Prostate gland (tissue), 2 donors: ENCODE results near the gene SFSWAP. TPM values are rescaled to one million over a fixed set of nuclear protein-coding genes. Genes with fewer than 3 reads are reported as not detected.

Experiments used
- DNase-seq: peaks from one replicate; pipeline ENCODE4 v3.0.0-alpha.2; 2019; ENCODE audit warnings: low spot score
- H3K27ac ChIP-seq, 2 donors: fragments of 200-600 bp; sonication (generic); 2 replicates each; pipeline ENCODE4 v1.5.1; 2017 to 2019
- H3K27me3 ChIP-seq: fragments of 200-600 bp; sonication (generic); replicated peaks from 2 replicates; pipeline ENCODE4 v1.5.1; 2019; ENCODE audit not compliant: insufficient read depth
- H3K36me3 ChIP-seq, 2 donors: fragments of 200-600 bp; sonication (generic); 1 replicate in 1 of 2; 2 replicates in 1 of 2; pipeline versions ENCODE4 v1.5.1 to v1.8.1; 2017 to 2019
- H3K4me1 ChIP-seq: fragments of 200-600 bp; sonication (generic); replicated peaks from 2 replicates; pipeline ENCODE4 v1.5.1; 2019
- H3K4me3 ChIP-seq, 2 donors: fragments of 200-600 bp; sonication (generic); 2 replicates each; pipeline ENCODE4 v1.5.1; 2017 to 2019
- H3K9me3 ChIP-seq: fragments of 200-600 bp; sonication (generic); 2 replicates; pipeline ENCODE4 v1.5.1; 2017
- CTCF ChIP-seq, 4 experiments: fragments of 200-600 bp in 2 of 4; fragments of 450-650 bp in 2 of 4; sonication (generic) in 2 of 4; IDR thresholded peaks; 1 replicate in 3 of 4; 2 replicates in 1 of 4; pipeline ENCODE4 v1.5.1; 2016 to 2019; ENCODE audit warnings: antibody characterized with exemption in 4 of 4, mild to moderate bottlenecking in 2 of 4, moderate library complexity in 2 of 4
- POLR2A ChIP-seq: fragments of 450-650 bp; IDR thresholded peaks from one replicate; pipeline ENCODE4 v1.6.1; 2016; ENCODE audit warnings: antibody characterized with exemption, mild to moderate bottlenecking
- POLR2AphosphoS5 ChIP-seq: sonication (generic); formaldehyde crosslinking; IDR thresholded peaks from one replicate; pipeline ENCODE4 v1.6.1; 2017; ENCODE audit warnings: antibody characterized with exemption
- WGBS: methylation state at CpG from one replicate; pipeline ENCODE4 v1.1.5; 2018; 5-methylcytosine and 5-hydroxymethylcytosine counted together
- intact Hi-C: fragments of 100-400 bp; cut with DNase I; formaldehyde crosslinking; loops from one replicate; pipeline ENCODE4 v1.14.2; 2022
- small RNA-seq, 2 donors: library from RNA; depleted of rRNA; stranded (forward); fragments of <200 nt; gene quantifications; one replicate each; pipeline ENCODE3, GENCODE V24; 2016
- total RNA-seq, 2 donors: library from RNA; depleted of rRNA; stranded (reverse); fragments of >200 nt; gene quantifications; one replicate each; pipeline ENCODE4 v1.1.0, GENCODE V29; 2016

SFSWAP gene
- total RNA-seq, 2 donors from 2014 or later, result 24.5 to 53.9 TPM

- H3K36me3 ChIP-seq, result no peaks in the 10 kb centered on the region
- 88% methylated on average over 11 of the region's 11 CpGs for WGBS
- H3K4me1 ChIP-seq, result no peaks in the 10 kb centered on the region
- TF ChIP-seq CTCF (IDR thresholded peaks at IDR 0.05) (no peak), POLR2AphosphoS5 (no peak), POLR2A (no peak)
- no peaks in the 10 kb centered on the region for H3K9me3 ChIP-seq
- no peak overlapping the region for H3K27ac ChIP-seq
- no peaks in the 10 kb centered on the region for H3K27me3 ChIP-seq
- intact Hi-C loops, result no loop called here
- no peak for DNase-seq
- no peak overlapping the region for H3K4me3 ChIP-seq
These were observed 133.2 kb downstream of the SFSWAP start for GRCh38 chr12:131844140-131844539.

GRCh38 chr12:131844656-131845055 lies 133.8 kb downstream of the SFSWAP start:
- intact Hi-C loops, result no loop called here

GRCh38 chr12:131845121-131845520 lies 134.2 kb downstream of the SFSWAP start:
- H3K36me3 ChIP-seq, result no peaks in the 10 kb centered on the region
- intact Hi-C loops, result no loop called here
- H3K4me3 ChIP-seq, result no peak overlapping the region
- DNase-seq, result no peak
- whole genome bisulfite sequencing, result 85% methylated on average over 28 of the region's 29 CpGs
- no peaks in the 10 kb centered on the region for H3K9me3 ChIP-seq
- H3K27ac ChIP-seq, result no peak overlapping the region
- H3K4me1 ChIP-seq, result no peaks in the 10 kb centered on the region
- TF ChIP-seq POLR2A, result no peak
- no peak for TF ChIP-seq CTCF (IDR thresholded peaks at IDR 0.05)
- TF ChIP-seq POLR2AphosphoS5, result no peak
- H3K27me3 ChIP-seq, result no peaks in the 10 kb centered on the region

More at GRCh38 chr12:131844656-131845055, 133.8 kb downstream of the SFSWAP start:
- 95% methylated on average over 25 of the region's 25 CpGs for WGBS
- Histone ChIP-seq H3K36me3 (no peaks in the 10 kb centered on the region), H3K9me3 (no peaks in the 10 kb centered on the region), H3K27me3 (no peaks in the 10 kb centered on the region), H3K27ac (no peak overlapping the region), H3K4me3 (no peak overlapping the region), H3K4me1 (no peaks in the 10 kb centered on the region)
- TF ChIP-seq CTCF (IDR thresholded peaks at IDR 0.05) (no peak), POLR2A (no peak), POLR2AphosphoS5 (no peak)
- DNase-seq, result no peak

- H3K9me3 ChIP-seq, result no peaks in the 10 kb centered on the region
- H3K36me3 ChIP-seq, result no peaks in the 10 kb centered on the region
- no peak overlapping the region for H3K27ac ChIP-seq
- H3K4me3 ChIP-seq, result no peak overlapping the region
- TF ChIP-seq POLR2AphosphoS5 (no peak), POLR2A (no peak), CTCF (IDR thresholded peaks at IDR 0.05) (no peak)
- no peaks in the 10 kb centered on the region for H3K27me3 ChIP-seq
- no peaks in the 10 kb centered on the region for H3K4me1 ChIP-seq
- DNase-seq, result no peak
- intact Hi-C loops, result no loop called here
- WGBS, result 84% methylated on average over 10 of the region's 10 CpGs
These were observed 136.6 kb downstream of the SFSWAP start for GRCh38 chr12:131847456-131847855.

GRCh38 chr12:131848753-131849152 lies 137.9 kb downstream of the SFSWAP start:
- Histone ChIP-seq H3K4me3 (no peak overlapping the region), H3K4me1 (no peaks in the 10 kb centered on the region), H3K27me3 (no peaks in the 10 kb centered on the region), H3K36me3 (no peaks in the 10 kb centered on the region), H3K9me3 (no peaks in the 10 kb centered on the region), H3K27ac (no peak overlapping the region)
- no peak for DNase-seq
- 81% methylated on average over 24 of the region's 24 CpGs for WGBS
- intact Hi-C loops, result no loop called here
- no peak for TF ChIP-seq POLR2AphosphoS5
- no peak for TF ChIP-seq POLR2A

Small RNAs within 50 kb of the gene (small RNA-seq; reads per million reads assigned to genes)
- 0 reads per million in 2 donors for gene RNA5SP377
- 0 reads per million in 2 donors for gene RNA5SP378
- gene RNU6-1017P, result 0 reads per million in 2 donors

Other genes starting within 250 kb of the SFSWAP start
- 10 to 100 TPM in 1 of 2 donors, 1 to 10 TPM in 1; 1.1 to 35.7 TPM for gene MMP17, start 117.3 kb downstream of the SFSWAP start, total RNA-seq
- gene ULK1, start 183.5 kb downstream of the SFSWAP start, total RNA-seq, result 10 to 100 TPM; 26.2 to 62.5 TPM
- gene PUS1, start 218.2 kb downstream of the SFSWAP start, total RNA-seq, result 10 to 100 TPM; 17.4 to 17.8 TPM
- 10 to 100 TPM; 22.3 to 46.2 TPM for gene EP400, start 238.9 kb downstream of the SFSWAP start, total RNA-seq